HCT116 (cell line): ENCODE measurements around the gene SLC25A18. TPM values are rescaled to one million over a fixed set of nuclear protein-coding genes. Genes with fewer than 3 reads are reported as not detected.

Experiments
- ATAC-seq: fragments of 200-7000 bp; cut with Tn5 transposase; 2 replicates; pipeline ENCODE4 v1.9.1; 2020; ENCODE audit warnings: mild to moderate bottlenecking, moderate library complexity
- BruUV-seq: library from RNA; stranded (reverse); fragments of 400-500 nt; replicated peaks from 2 replicates; lab custom pipeline; 2021; lab: Mats Ljungman, UMichigan
- CTCF ChIA-PET: fragments of 300-600 bp; sonication (Branson Sonifier 250); formaldehyde crosslinking; loops from one replicate; lab custom pipeline; 2021; ENCODE audit warnings: antibody characterized with exemption; lab: Charles Lee
- POLR2A ChIA-PET: fragments of 300-600, 350-600 bp; sonication (Branson Sonifier 250); formaldehyde crosslinking; loops from one replicate; lab custom pipeline; 2021; ENCODE audit warnings: antibody characterized with exemption; lab: Charles Lee
- RAD21 ChIA-PET, 2 experiments: fragments of 300-600 bp; sonication (Branson Sonifier 250); formaldehyde crosslinking; loops; one replicate each; lab custom pipeline; 2023; ENCODE audit warnings: low total read pairs in 2 of 2; ENCODE audit not compliant: uncharacterized antibody in 2 of 2, unreplicated experiment in 2 of 2, low non-redundant PET in 1 of 2; lab: Charles Lee
- DNase-seq: peaks from one replicate; pipeline ENCODE4 v3.0.0-alpha.2; 2010; ENCODE audit warnings: low read depth, low spot score
- H2AFZ ChIP-seq: fragments of 200-600 bp; shearing (Covaris generic), sonication (generic); 2 replicates; pipeline ENCODE4 v1.6.1; 2017; ENCODE audit warnings: low read depth, mixed run types, mixed read lengths, antibody characterized with exemption, low read length; ENCODE audit not compliant: poor library complexity, severe bottlenecking
- H3K27ac ChIP-seq: 2 replicates; pipeline ENCODE4 v1.5.1; 2012; ENCODE audit warnings: low read depth, low read length
- H3K27me3 ChIP-seq: fragments of 200-600 bp; sonication (generic); 2 replicates; pipeline ENCODE4 v1.6.1; 2016; ENCODE audit warnings: mixed run types, low read length, mixed read lengths; ENCODE audit not compliant: insufficient read depth
- H3K36me3 ChIP-seq, 2 experiments: fragments of 200-500 bp in 1 of 2; fragments of 200-600 bp in 1 of 2; sonication (Bioruptor generic) in 1 of 2; sonication (generic) in 1 of 2; 2 replicates each; pipeline versions ENCODE4 v1.5.1 to v1.6.1; 2014 to 2016; ENCODE audit warnings: low read length in 2 of 2, inconsistent platforms in 1 of 2, mixed read lengths in 1 of 2, mixed run types in 1 of 2; ENCODE audit not compliant: insufficient read depth in 2 of 2, control insufficient read depth in 1 of 2
- H3K4me1 ChIP-seq, 2 experiments: fragments of 200-600 bp in 1 of 2; sonication (generic) in 1 of 2; 2 replicates each; pipeline versions ENCODE4 v1.5.1 to v1.6.1; 2012 to 2017; ENCODE audit warnings: low read length in 2 of 2, inconsistent platforms in 1 of 2, mild to moderate bottlenecking in 1 of 2, mixed read lengths in 1 of 2, mixed run types in 1 of 2, moderate library complexity in 1 of 2; ENCODE audit not compliant: insufficient read depth in 2 of 2, control insufficient read depth in 1 of 2
- H3K4me2 ChIP-seq: fragments of 200-600 bp; sonication (generic); 2 replicates; pipeline ENCODE4 v1.6.1; 2017; ENCODE audit warnings: mixed run types, low read length, mixed read lengths
- H3K4me3 ChIP-seq, 2 experiments: fragments of 200-600 bp in 1 of 2; sonication (generic) in 1 of 2; replicated peaks in 1 of 2; 2 replicates each; pipeline ENCODE4 v1.5.1; 2011 to 2016; ENCODE audit warnings: low read length in 2 of 2, control low read depth in 1 of 2, low read depth in 1 of 2, mild to moderate bottlenecking in 1 of 2, mixed read lengths in 1 of 2, mixed run types in 1 of 2
- H3K79me2 ChIP-seq: fragments of 200-600 bp; sonication (generic); 2 replicates; pipeline ENCODE4 v1.6.1; 2017; ENCODE audit warnings: mild to moderate bottlenecking, mixed run types, low read length, moderate library complexity, mixed read lengths; ENCODE audit not compliant: insufficient read depth
- H3K9ac ChIP-seq: fragments of 200-600 bp; sonication (generic); 2 replicates; pipeline ENCODE4 v1.6.1; 2016; ENCODE audit warnings: low read length, mixed read lengths
- H3K9me2 ChIP-seq: fragments of 200-600 bp; sonication (generic), shearing (Covaris generic); 2 replicates; pipeline ENCODE4 v1.6.1; 2017; ENCODE audit warnings: mixed run types, mild to moderate bottlenecking, moderate library complexity; ENCODE audit not compliant: insufficient read depth
- H3K9me3 ChIP-seq, 2 experiments: fragments of 200-500 bp in 1 of 2; fragments of 200-600 bp in 1 of 2; sonication (Bioruptor generic) in 1 of 2; sonication (generic) in 1 of 2; 2 replicates each; pipeline ENCODE4 v1.6.1; 2014 to 2017; ENCODE audit warnings: low read length in 2 of 2, mixed read lengths in 2 of 2, inconsistent platforms in 1 of 2, low read depth in 1 of 2, mild to moderate bottlenecking in 1 of 2, mixed run types in 1 of 2, moderate library complexity in 1 of 2; ENCODE audit not compliant: control insufficient read depth in 1 of 2, insufficient read depth in 1 of 2
- H4K20me1 ChIP-seq: fragments of 200-600 bp; sonication (generic), shearing (Covaris generic); 2 replicates; pipeline ENCODE4 v1.6.1; 2017; ENCODE audit warnings: mixed run types, mild to moderate bottlenecking, moderate library complexity; ENCODE audit not compliant: insufficient read depth
- ATF3 ChIP-seq: IDR thresholded peaks from 2 replicates; pipeline ENCODE4 v1.6.1; 2012
- CEBPB ChIP-seq: IDR thresholded peaks from 2 replicates; pipeline ENCODE4 v1.6.1; 2012; ENCODE audit warnings: low read depth
- ELF1 ChIP-seq: IDR thresholded peaks from 2 replicates; pipeline ENCODE4 v1.6.1; 2012; ENCODE audit warnings: low read depth, borderline replicate concordance
- FOSL1 ChIP-seq: IDR thresholded peaks from 2 replicates; pipeline ENCODE4 v1.6.1; 2012; ENCODE audit warnings: low read depth
- SIN3A ChIP-seq: IDR thresholded peaks from 2 replicates; pipeline ENCODE4 v1.6.1; 2012; ENCODE audit warnings: low read depth
- ZNF274 ChIP-seq: fragments of 200-500 bp; sonication (Bioruptor generic); IDR thresholded peaks from 2 replicates; pipeline ENCODE4 v1.6.1; 2014; ENCODE audit warnings: mild to moderate bottlenecking, low read depth, low read length, inconsistent platforms
- intact Hi-C: fragments of 100-400 bp; cut with micrococcal nuclease; formaldehyde crosslinking; loops from 2 replicates; pipeline ENCODE4 v1.10.0; 2022
- total RNA-seq: library from RNA; stranded (reverse); gene quantifications from one replicate; pipeline ENCODE4 v1.2.1, GENCODE V29; 2021; ENCODE audit not compliant: unreplicated experiment
- TF ChIP-seq, protein P1 (sequence below): IDR thresholded peaks from 2 replicates; pipeline ENCODE4 v1.6.1; 2012; ENCODE audit warnings: low read depth

SLC25A18 gene
- total RNA-seq, 1 experiment from 2014 or later: not detected

DNA sequence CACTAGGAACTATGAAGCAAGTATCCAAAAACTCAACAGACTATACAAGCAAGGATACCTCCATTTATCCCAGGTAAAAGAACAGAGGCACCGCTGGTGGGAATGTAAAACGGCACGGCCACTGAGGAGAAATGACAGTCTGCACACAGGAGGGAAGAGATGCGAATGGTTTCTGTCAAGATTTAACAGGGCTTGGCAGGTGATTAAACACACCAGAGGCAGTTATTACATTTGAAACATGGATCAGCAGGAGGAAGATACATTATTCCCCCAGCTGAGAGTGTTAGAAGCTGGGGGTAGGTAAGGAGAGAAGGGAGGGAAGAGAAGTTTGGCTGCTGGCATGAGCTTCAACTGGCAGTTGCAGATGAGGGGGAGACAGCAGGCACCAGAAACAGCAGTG, 35.0 kb downstream of the SLC25A18 start:
- CTCF ChIA-PET: no interaction called here
- DNase-seq: no peak
- POLR2A ChIA-PET: no interaction called here
- RAD21 ChIA-PET: no interaction called here
- peaks cover 40 to 41% of the 10 kb centered on the region in 2 experiments; a peak in 3 of 4 replicates for H3K36me3 ChIP-seq
- TF ChIP-seq SIN3A (no peak), ZNF274 (no peak), ELF1 (no peak), FOSL1 (no peak), ATF3 (no peak), CEBPB (no peak)
- TF ChIP-seq, protein P1, sequence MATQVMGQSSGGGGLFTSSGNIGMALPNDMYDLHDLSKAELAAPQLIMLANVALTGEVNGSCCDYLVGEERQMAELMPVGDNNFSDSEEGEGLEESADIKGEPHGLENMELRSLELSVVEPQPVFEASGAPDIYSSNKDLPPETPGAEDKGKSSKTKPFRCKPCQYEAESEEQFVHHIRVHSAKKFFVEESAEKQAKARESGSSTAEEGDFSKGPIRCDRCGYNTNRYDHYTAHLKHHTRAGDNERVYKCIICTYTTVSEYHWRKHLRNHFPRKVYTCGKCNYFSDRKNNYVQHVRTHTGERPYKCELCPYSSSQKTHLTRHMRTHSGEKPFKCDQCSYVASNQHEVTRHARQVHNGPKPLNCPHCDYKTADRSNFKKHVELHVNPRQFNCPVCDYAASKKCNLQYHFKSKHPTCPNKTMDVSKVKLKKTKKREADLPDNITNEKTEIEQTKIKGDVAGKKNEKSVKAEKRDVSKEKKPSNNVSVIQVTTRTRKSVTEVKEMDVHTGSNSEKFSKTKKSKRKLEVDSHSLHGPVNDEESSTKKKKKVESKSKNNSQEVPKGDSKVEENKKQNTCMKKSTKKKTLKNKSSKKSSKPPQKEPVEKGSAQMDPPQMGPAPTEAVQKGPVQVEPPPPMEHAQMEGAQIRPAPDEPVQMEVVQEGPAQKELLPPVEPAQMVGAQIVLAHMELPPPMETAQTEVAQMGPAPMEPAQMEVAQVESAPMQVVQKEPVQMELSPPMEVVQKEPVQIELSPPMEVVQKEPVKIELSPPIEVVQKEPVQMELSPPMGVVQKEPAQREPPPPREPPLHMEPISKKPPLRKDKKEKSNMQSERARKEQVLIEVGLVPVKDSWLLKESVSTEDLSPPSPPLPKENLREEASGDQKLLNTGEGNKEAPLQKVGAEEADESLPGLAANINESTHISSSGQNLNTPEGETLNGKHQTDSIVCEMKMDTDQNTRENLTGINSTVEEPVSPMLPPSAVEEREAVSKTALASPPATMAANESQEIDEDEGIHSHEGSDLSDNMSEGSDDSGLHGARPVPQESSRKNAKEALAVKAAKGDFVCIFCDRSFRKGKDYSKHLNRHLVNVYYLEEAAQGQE: no peak
- TF ChIP-seq, all 23 proteins: peak for 0
- peaks cover 0 to 5% of the 10 kb centered on the region in 2 experiments; a peak in 2 of 4 replicates for H3K4me1 ChIP-seq
- H2AFZ ChIP-seq: no peak overlapping the region
- no peak overlapping the region for H3K4me3 ChIP-seq
- no peak overlapping the region for H3K4me2 ChIP-seq
- no peak overlapping the region for H3K27ac ChIP-seq
- H3K27me3 ChIP-seq: no peaks in the 10 kb centered on the region
- H3K9ac ChIP-seq: no peak overlapping the region
- ATAC-seq: no peak
- no TSS peak for BruUV-seq
- no peaks in the 10 kb centered on the region for H3K9me2 ChIP-seq
- H4K20me1 ChIP-seq: no peaks in the 10 kb centered on the region
- H3K9me3 ChIP-seq: no peaks in the 10 kb centered on the region
- intact Hi-C loops: no loop called here
- peaks cover 3% of the 10 kb centered on the region for H3K79me2 ChIP-seq
